GM18519 (cell line): Measurements from ENCODE around the gene PDYN.

Experiments
- ATAC-seq: cut with Tn5 transposase; IDR thresholded peaks from one replicate; pipeline ENCODE4 v1.9.1; 2021; ENCODE audit warnings: mild to moderate bottlenecking, moderate library complexity; ENCODE audit not compliant: unreplicated experiment, low FRiP score

PDYN gene

GRCh38 chr20:1995531-1996310, 1.9 kb upstream of the PDYN start:
- ATAC-seq: no peak

GRCh38 chr20:1994627-1995026, 769 bp upstream of the PDYN start:
- ATAC-seq: no peak

GRCh38 chr20:1992359-1993110, 1.3 kb downstream of the PDYN start:
- no peak for ATAC-seq

- no peak for ATAC-seq
Observed at GRCh38 chr20:1987826-1988225, 6.0 kb downstream of the PDYN start.

GRCh38 chr20:1983301-1983700, 10.6 kb downstream of the PDYN start:
- ATAC-seq: no peak

- no peak for ATAC-seq
Observed at GRCh38 chr20:1982686-1983085, 11.2 kb downstream of the PDYN start.

GRCh38 chr20:1979106-1979778, 14.6 kb downstream of the PDYN start:
- no peak for ATAC-seq

- no peak for ATAC-seq
Observed at GRCh38 chr20:1975291-1975690, 18.6 kb downstream of the PDYN start.

- no peak for ATAC-seq
Observed at GRCh38 chr20:1973601-1974440, 20.0 kb downstream of the PDYN start.

- no peak for ATAC-seq
Observed at GRCh38 chr20:1971893-1972586, 21.8 kb downstream of the PDYN start.

GRCh38 chr20:1968964-1969363, 24.9 kb downstream of the PDYN start:
- no peak for ATAC-seq

- no peak for ATAC-seq
Observed at GRCh38 chr20:1965520-1966351, 28.1 kb downstream of the PDYN start.

GRCh38 chr20:1964659-1965405, 29.0 kb downstream of the PDYN start:
- no peak for ATAC-seq

GRCh38 chr20:1964061-1964460, 29.8 kb downstream of the PDYN start:
- no peak for ATAC-seq

GRCh38 chr20:1961374-1961773, 32.5 kb downstream of the PDYN start:
- ATAC-seq: no peak

- ATAC-seq: no peak
Observed at GRCh38 chr20:1959156-1959555, 34.7 kb downstream of the PDYN start.

GRCh38 chr20:1958426-1958825, 35.4 kb downstream of the PDYN start:
- no peak for ATAC-seq

GRCh38 chr20:1955217-1955616, 38.6 kb downstream of the PDYN start:
- ATAC-seq: no peak
